SK-N-SH (cell line): ENCODE results near the gene ZCCHC14. TPM values are rescaled to one million over a fixed set of nuclear protein-coding genes. Genes with fewer than 3 reads are reported as not detected.
A peak's percentile ranks its signal among the peaks of the same experiment; 100 is the strongest.
"Not testable (repeated sequence)": the region's sequence is repeated elsewhere in the genome, so short reads cannot be mapped to it uniquely, and the experiment has no call there.

Experiments
- CTCF ChIA-PET: fragments of 300-600, 350-600 bp; formaldehyde crosslinking; extraction: SDS; loops from one replicate; lab custom pipeline; 2021; lab: Yijun Ruan, JAX
- POLR2A ChIA-PET: fragments of 350-600 bp; sonication (Branson Sonifier 250); formaldehyde crosslinking; extraction: SDS; loops from one replicate; lab custom pipeline; 2020; ENCODE audit warnings: antibody characterized with exemption, inconsistent platforms; lab: Yijun Ruan, JAX
- DNase-seq: peaks from one replicate; pipeline ENCODE4 v3.0.0; 2012
- H2AFZ ChIP-seq: fragments of 200-600 bp; sonication (generic); 2 replicates; pipeline ENCODE4 v1.8.1; 2016; ENCODE audit warnings: antibody characterized with exemption, mild to moderate bottlenecking, low read depth
- H3F3A ChIP-seq: fragments of 200-600 bp; sonication (generic); replicated peaks from 2 replicates; pipeline ENCODE3; 2016; ENCODE audit warnings: antibody characterized with exemption, mild to moderate bottlenecking; ENCODE audit not compliant: insufficient read depth
- H3K27ac ChIP-seq, 2 experiments: fragments of 200-500 bp in 1 of 2; fragments of 200-600 bp in 1 of 2; sonication (Bioruptor generic) in 1 of 2; sonication (generic), shearing (Covaris generic) in 1 of 2; 2 replicates each; pipeline versions ENCODE4 v1.5.1 to v1.6.1; 2014 to 2016; ENCODE audit warnings: low read depth in 2 of 2, inconsistent platforms in 1 of 2, low read length in 1 of 2, mild to moderate bottlenecking in 1 of 2, mixed read lengths in 1 of 2
- H3K27me3 ChIP-seq: fragments of 200-600 bp; sonication (generic), shearing (Covaris generic); 2 replicates; pipeline ENCODE4 v1.6.1; 2016; ENCODE audit warnings: mixed run types; ENCODE audit not compliant: insufficient read depth
- H3K36me3 ChIP-seq, 2 experiments: fragments of 200-500 bp in 1 of 2; fragments of 200-600 bp in 1 of 2; sonication (Bioruptor generic) in 1 of 2; sonication (generic) in 1 of 2; replicated peaks in 1 of 2; 2 replicates each; pipeline versions ENCODE3 to v1.5.1; 2014 to 2016; ENCODE audit warnings: low read length in 1 of 2, mild to moderate bottlenecking in 1 of 2; ENCODE audit not compliant: insufficient read depth in 2 of 2, control insufficient read depth in 1 of 2
- H3K4me1 ChIP-seq, 2 experiments: fragments of 200-500 bp in 1 of 2; fragments of 200-600 bp in 1 of 2; sonication (Bioruptor generic) in 1 of 2; sonication (generic), shearing (Covaris generic) in 1 of 2; 2 replicates each; pipeline versions ENCODE4 v1.5.1 to v1.6.1; 2014 to 2016; ENCODE audit warnings: low read depth in 1 of 2, low read length in 1 of 2, mixed run types in 1 of 2; ENCODE audit not compliant: insufficient read depth in 2 of 2, control insufficient read depth in 1 of 2
- H3K4me2 ChIP-seq: fragments of 200-600 bp; sonication (generic), shearing (Covaris generic); 2 replicates; pipeline ENCODE4 v1.6.1; 2017; ENCODE audit warnings: mixed run types
- H3K4me3 ChIP-seq, 2 experiments: fragments of 200-500 bp in 1 of 2; fragments of 200-600 bp in 1 of 2; sonication (Bioruptor generic) in 1 of 2; sonication (generic), shearing (Covaris generic) in 1 of 2; 2 replicates each; pipeline versions ENCODE4 v1.5.1 to v1.8.1; 2014 to 2016; ENCODE audit warnings: low read depth in 2 of 2, inconsistent platforms in 1 of 2, low read length in 1 of 2, mild to moderate bottlenecking in 1 of 2, mixed read lengths in 1 of 2, moderate library complexity in 1 of 2
- H3K79me2 ChIP-seq: fragments of 200-600 bp; sonication (generic); 2 replicates; pipeline ENCODE4 v1.8.1; 2017; ENCODE audit warnings: mild to moderate bottlenecking; ENCODE audit not compliant: insufficient read depth
- H3K9ac ChIP-seq: fragments of 200-600 bp; sonication (generic); 2 replicates; pipeline ENCODE4 v1.6.1; 2017; ENCODE audit warnings: mixed run types
- H3K9me2 ChIP-seq: fragments of 200-600 bp; sonication (generic); 2 replicates; pipeline ENCODE4 v1.6.1; 2017; ENCODE audit warnings: mixed run types
- H3K9me3 ChIP-seq: fragments of 200-600 bp; sonication (generic); 2 replicates; pipeline ENCODE4 v1.6.1; 2017; ENCODE audit warnings: mixed run types, mild to moderate bottlenecking, moderate library complexity
- H4K20me1 ChIP-seq: fragments of 200-600 bp; sonication (generic); 2 replicates; pipeline ENCODE4 v1.6.1; 2017; ENCODE audit warnings: mild to moderate bottlenecking, mixed run types; ENCODE audit not compliant: insufficient read depth
- CHD2 ChIP-seq: fragments of 150-350 bp; IDR thresholded peaks from 2 replicates; pipeline ENCODE4 v1.6.1; 2018; ENCODE audit warnings: low read length; ENCODE audit not compliant: partially characterized antibody
- ELF1 ChIP-seq: IDR thresholded peaks from 2 replicates; pipeline ENCODE4 v1.4.0; 2012
- EZH2phosphoT487 ChIP-seq: fragments of 200-600 bp; sonication (generic); IDR thresholded peaks from 2 replicates; pipeline ENCODE4 v1.6.1; 2017; ENCODE audit warnings: low read depth, mixed run types, mild to moderate bottlenecking, antibody characterized with exemption, moderate library complexity, borderline replicate concordance
- FOXJ3 ChIP-seq: sonication (generic); formaldehyde crosslinking; IDR thresholded peaks from 2 replicates; pipeline ENCODE4 v1.5.1; 2020; ENCODE audit warnings: mild to moderate bottlenecking, missing genetic modification reagents
- FOXM1 ChIP-seq: IDR thresholded peaks from 2 replicates; pipeline ENCODE4 v1.4.0; 2012; ENCODE audit warnings: low read depth, mild to moderate bottlenecking
- MEF2A ChIP-seq: IDR thresholded peaks from 2 replicates; pipeline ENCODE4 v1.4.0; 2012; ENCODE audit warnings: low read depth, borderline replicate concordance
- RCOR1 ChIP-seq: fragments of 150-350 bp; IDR thresholded peaks from 2 replicates; pipeline ENCODE4 v1.6.1; 2017; ENCODE audit warnings: antibody characterized with exemption, low read length
- RXRA ChIP-seq: IDR thresholded peaks from 2 replicates; pipeline ENCODE4 v1.4.0; 2012; ENCODE audit warnings: low read depth, mild to moderate bottlenecking, borderline replicate concordance
- TAF1 ChIP-seq: IDR thresholded peaks from 2 replicates; pipeline ENCODE4 v1.6.1; 2012; ENCODE audit warnings: low read depth, mild to moderate bottlenecking, low read length, moderate library complexity, borderline replicate concordance
- TEAD4 ChIP-seq: IDR thresholded peaks from 2 replicates; pipeline ENCODE4 v1.4.0; 2012; ENCODE audit warnings: mild to moderate bottlenecking, borderline replicate concordance; ENCODE audit not compliant: insufficient read depth
- USF1 ChIP-seq: IDR thresholded peaks from 2 replicates; pipeline ENCODE4 v1.4.0; 2012; ENCODE audit warnings: low read depth, borderline replicate concordance
- WGBS: methylation state at CpG from one replicate; pipeline ENCODE4 v1.1.6; 2017; ENCODE audit warnings: low lambda C conversion rate; 5-methylcytosine and 5-hydroxymethylcytosine counted together
- polyA plus RNA-seq, 3 experiments: library from polyadenylated mRNA; depleted of rRNA; stranded (reverse); fragments of >200 nt; gene quantifications; 2 replicates each; pipeline ENCODE4 v1.2.3, GENCODE V29; 2012
- TF ChIP-seq, protein P1 (sequence below): fragments of 200-600 bp; sonication (generic); IDR thresholded peaks from 2 replicates; pipeline ENCODE4 v1.6.1; 2017; ENCODE audit warnings: antibody characterized with exemption, mild to moderate bottlenecking, moderate library complexity

Gene ZCCHC14
- polyA plus RNA-seq, 1 of the 3 experiments (the other 2 are of a cell fraction), result 5.7 TPM

- TF ChIP-seq RXRA, result no peak
- no peak for TF ChIP-seq FOXM1
- TF ChIP-seq, protein P1, sequence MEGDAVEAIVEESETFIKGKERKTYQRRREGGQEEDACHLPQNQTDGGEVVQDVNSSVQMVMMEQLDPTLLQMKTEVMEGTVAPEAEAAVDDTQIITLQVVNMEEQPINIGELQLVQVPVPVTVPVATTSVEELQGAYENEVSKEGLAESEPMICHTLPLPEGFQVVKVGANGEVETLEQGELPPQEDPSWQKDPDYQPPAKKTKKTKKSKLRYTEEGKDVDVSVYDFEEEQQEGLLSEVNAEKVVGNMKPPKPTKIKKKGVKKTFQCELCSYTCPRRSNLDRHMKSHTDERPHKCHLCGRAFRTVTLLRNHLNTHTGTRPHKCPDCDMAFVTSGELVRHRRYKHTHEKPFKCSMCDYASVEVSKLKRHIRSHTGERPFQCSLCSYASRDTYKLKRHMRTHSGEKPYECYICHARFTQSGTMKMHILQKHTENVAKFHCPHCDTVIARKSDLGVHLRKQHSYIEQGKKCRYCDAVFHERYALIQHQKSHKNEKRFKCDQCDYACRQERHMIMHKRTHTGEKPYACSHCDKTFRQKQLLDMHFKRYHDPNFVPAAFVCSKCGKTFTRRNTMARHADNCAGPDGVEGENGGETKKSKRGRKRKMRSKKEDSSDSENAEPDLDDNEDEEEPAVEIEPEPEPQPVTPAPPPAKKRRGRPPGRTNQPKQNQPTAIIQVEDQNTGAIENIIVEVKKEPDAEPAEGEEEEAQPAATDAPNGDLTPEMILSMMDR, result no peak
- no peak for TF ChIP-seq CHD2
- no peak for TF ChIP-seq FOXJ3 (CRISPR knock-in tag)
- TF ChIP-seq ELF1, result no peak
- TF ChIP-seq RCOR1, result no peak
- TF ChIP-seq, all 33 proteins: peak for 0
- POLR2A ChIA-PET, result interaction anchor here (0.7 kb wide), 1 partner anchor 1104 kb away, joined by 3 read pairs; no protein-coding TSS in a partner anchor
- CTCF ChIA-PET, result interaction anchor here (4.4 kb wide), 1 partner anchor 57 kb away, joined by 36 read pairs; no protein-coding TSS in a partner anchor
- WGBS, result 96% methylated on average over 10 of the region's 10 CpGs
- Histone ChIP-seq H3K9me3 (no peaks in the 10 kb centered on the region), H3K27me3 (no peaks in the 10 kb centered on the region), H3K4me3 (no peak overlapping the region), H3K9ac (no peak overlapping the region), H3F3A (peaks cover 12% of the 10 kb centered on the region), H4K20me1 (peaks cover 46% of the 10 kb centered on the region), H3K36me3 (no peaks in the 10 kb centered on the region), H3K9me2 (no peaks in the 10 kb centered on the region), H3K4me2 (peak overlapping the region; percentile 93; the same call in 1 of the 2 replicates), H2AFZ (no peak overlapping the region), H3K79me2 (peaks cover 83% of the 10 kb centered on the region), H3K4me1 (peaks cover 7 to 19% of the 10 kb centered on the region in 2 experiments; a peak in 3 of 4 replicates), H3K27ac (no peak overlapping the region)
- no peak for DNase-seq
These were observed 112.4 kb downstream of the ZCCHC14 start for GRCh38 chr16:87380403-87380802.

DNA sequence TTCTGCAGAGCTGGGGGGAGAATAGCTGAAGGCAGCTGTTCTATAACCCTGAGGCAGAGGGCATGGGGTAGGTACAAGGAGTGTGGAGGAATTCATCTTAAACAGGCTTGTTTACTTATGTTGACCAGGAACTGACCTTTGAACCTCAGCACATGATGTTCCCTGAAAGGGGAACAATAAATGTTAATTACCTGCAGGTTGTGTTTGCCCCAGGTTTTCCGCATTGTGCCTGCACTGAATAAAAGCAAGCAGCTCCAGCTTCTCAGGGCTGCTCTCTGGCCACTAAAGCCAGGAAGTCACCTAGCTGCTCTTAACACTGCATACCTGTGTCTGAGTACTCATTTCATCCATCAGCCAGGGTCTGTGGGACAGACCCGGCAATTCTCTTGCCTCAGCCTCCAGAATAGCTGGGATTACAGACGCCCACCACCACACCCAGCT, 113.5 kb downstream of the ZCCHC14 start:
- H3K9me3 ChIP-seq, H3K9me2 ChIP-seq, H3K27ac ChIP-seq, H3K27me3 ChIP-seq, H3F3A ChIP-seq, H3K9ac ChIP-seq, H3K4me3 ChIP-seq, H3K36me3 ChIP-seq, H2AFZ ChIP-seq, DNase-seq, H3K4me2 ChIP-seq, CTCF ChIA-PET, POLR2A ChIA-PET: not testable (repeated sequence)
- H3K4me1 ChIP-seq, result peaks cover 7 to 19% of the 10 kb centered on the region in 2 experiments; a peak in 3 of 4 replicates
- 90% methylated on average over 2 of the region's 3 CpGs for WGBS
- peaks cover 88% of the 10 kb centered on the region for H3K79me2 ChIP-seq
- peaks cover 48% of the 10 kb centered on the region for H4K20me1 ChIP-seq

- Histone ChIP-seq H3K4me3 (no peak overlapping the region), H3K79me2 (peaks cover 97% of the 10 kb centered on the region), H3K9ac (no peak overlapping the region), H3K36me3 (no peaks in the 10 kb centered on the region), H3K4me2 (no peak overlapping the region), H3K27ac (no peak overlapping the region), H4K20me1 (peaks cover 54% of the 10 kb centered on the region), H3F3A (no peaks in the 10 kb centered on the region), H3K9me2 (no peaks in the 10 kb centered on the region), H3K9me3 (no peaks in the 10 kb centered on the region), H2AFZ (no peak overlapping the region), H3K4me1 (peaks cover 5 to 19% of the 10 kb centered on the region in 2 experiments; a peak in 2 of 4 replicates), H3K27me3 (no peaks in the 10 kb centered on the region)
- 97% methylated on average over 6 of the region's 6 CpGs for WGBS
- ChIA-PET POLR2A (no interaction called here), CTCF (interaction anchor here (1.8 kb wide), 1 partner anchor 52 kb away, joined by 7 read pairs; no protein-coding TSS in a partner anchor)
- TF ChIP-seq TAF1 (no peak), TEAD4 (no peak), EZH2phosphoT487 (no peak), FOXM1 (no peak), RCOR1 (no peak), MEF2A (no peak), USF1 (no peak)
- no peak for DNase-seq
These were observed 116.2 kb downstream of the ZCCHC14 start for GRCh38 chr16:87376660-87377059.
